GM21367 (cell line): ENCODE results near the gene CDH8.
"Not testable (repeated sequence)": the region's sequence is repeated elsewhere in the genome, so short reads cannot be mapped to it uniquely, and the experiment has no call there.

ENCODE experiments used
- ATAC-seq: cut with Tn5 transposase; IDR thresholded peaks from one replicate; pipeline ENCODE4 v1.9.1; 2021; ENCODE audit not compliant: unreplicated experiment

CDH8 gene

GRCh38 chr16:61797296-61797795 is 238.9 kb downstream of the CDH8 start:
- no peak for ATAC-seq

- no peak for ATAC-seq
Measured at GRCh38 chr16:61792194-61792909, 243.9 kb downstream of the CDH8 start.

GRCh38 chr16:61791464-61791863 is 244.8 kb downstream of the CDH8 start:
- no peak for ATAC-seq

GRCh38 chr16:61781855-61782254 is 254.4 kb downstream of the CDH8 start:
- not testable (repeated sequence) for ATAC-seq

GRCh38 chr16:61780161-61780560 is 256.1 kb downstream of the CDH8 start:
- ATAC-seq, result no peak

- ATAC-seq, result no peak
Measured at GRCh38 chr16:61770301-61770700, 265.9 kb downstream of the CDH8 start.

- ATAC-seq, result no peak
Measured at GRCh38 chr16:61763991-61764390, 272.2 kb downstream of the CDH8 start.

GRCh38 chr16:61763013-61763412 is 273.2 kb downstream of the CDH8 start:
- no peak for ATAC-seq

GRCh38 chr16:61730997-61731396 is 305.2 kb downstream of the CDH8 start:
- ATAC-seq, result no peak

GRCh38 chr16:61726701-61727100 is 309.5 kb downstream of the CDH8 start:
- no peak for ATAC-seq

GRCh38 chr16:61726125-61726524 is 310.1 kb downstream of the CDH8 start:
- ATAC-seq, result no peak

GRCh38 chr16:61721544-61721943 is 314.7 kb downstream of the CDH8 start:
- ATAC-seq, result no peak

- ATAC-seq, result no peak
Measured at GRCh38 chr16:61715393-61715792, 320.8 kb downstream of the CDH8 start.

GRCh38 chr16:61713787-61714186 is 322.5 kb downstream of the CDH8 start:
- ATAC-seq, result no peak

GRCh38 chr16:61699640-61700039 is 336.6 kb downstream of the CDH8 start:
- ATAC-seq, result not testable (repeated sequence)

GRCh38 chr16:61684541-61684940 is 351.7 kb downstream of the CDH8 start:
- ATAC-seq, result no peak

- ATAC-seq, result no peak
Measured at GRCh38 chr16:61681673-61682072, 354.6 kb downstream of the CDH8 start.

GRCh38 chr16:61681124-61681523 is 355.1 kb downstream of the CDH8 start:
- no peak for ATAC-seq

- no peak for ATAC-seq
Measured at GRCh38 chr16:61678182-61678581, 358.1 kb downstream of the CDH8 start.

- no peak for ATAC-seq
Measured at GRCh38 chr16:61677776-61678175, 358.5 kb downstream of the CDH8 start.

- ATAC-seq, result no peak
Measured at GRCh38 chr16:61676740-61677139, 359.5 kb downstream of the CDH8 start.

- no peak for ATAC-seq
Measured at GRCh38 chr16:61671161-61671560, 365.1 kb downstream of the CDH8 start.

- ATAC-seq, result no peak
Measured at GRCh38 chr16:61665512-61665911, 370.7 kb downstream of the CDH8 start.
